Stimulated activated CD8-positive, alpha-beta memory T cell treated with anti-CD3 and anti-CD28 coated beads, Interleukin-12 subunit alpha, Interleukin-12 subunit beta, amount 100 ng/mL, for 4 hours (primary cell): ENCODE results near the gene RPS23.

ENCODE experiments used
- DNase-seq: peaks from one replicate; pipeline ENCODE4 v3.0.0-alpha.2; 2020; ENCODE audit warnings: low read depth

The RPS23 gene

GRCh38 chr5:82277987-82278710, at the start of gene RPS23:
RPS23 (minus strand) TSS chr5:82278354; CDS start chr5:82278323, 31 bp downstream.
- DNase-seq = peak; percentile 73

- DNase-seq = no peak
Measured at GRCh38 chr5:82327941-82328340, 49.8 kb upstream of the RPS23 start.

- no peak for DNase-seq
Measured at GRCh38 chr5:82325996-82326395, 47.8 kb upstream of the RPS23 start.

- DNase-seq = no peak
Measured at GRCh38 chr5:82325155-82325554, 47.0 kb upstream of the RPS23 start.

GRCh38 chr5:82320966-82321365, 42.8 kb upstream of the RPS23 start:
- no peak for DNase-seq

- DNase-seq = no peak
Measured at GRCh38 chr5:82319651-82320376, 41.7 kb upstream of the RPS23 start.

GRCh38 chr5:82319192-82319591, 41.0 kb upstream of the RPS23 start:
- no peak for DNase-seq

- DNase-seq = no peak
Measured at GRCh38 chr5:82314964-82315758, 37.0 kb upstream of the RPS23 start.

GRCh38 chr5:82313016-82313415, 34.9 kb upstream of the RPS23 start:
- DNase-seq = no peak

- no peak for DNase-seq
Measured at GRCh38 chr5:82312373-82312856, 34.3 kb upstream of the RPS23 start.

GRCh38 chr5:82309091-82309531, 31.0 kb upstream of the RPS23 start:
- no peak for DNase-seq

- no peak for DNase-seq
Measured at GRCh38 chr5:82308416-82308815, 30.3 kb upstream of the RPS23 start.

GRCh38 chr5:82307451-82307850, 29.3 kb upstream of the RPS23 start:
- DNase-seq = no peak

GRCh38 chr5:82306151-82306550, 28.0 kb upstream of the RPS23 start:
- no peak for DNase-seq

GRCh38 chr5:82301190-82301589, 23.0 kb upstream of the RPS23 start:
- no peak for DNase-seq

- DNase-seq = no peak
Measured at GRCh38 chr5:82298668-82299067, 20.5 kb upstream of the RPS23 start.

GRCh38 chr5:82297711-82298110, 19.6 kb upstream of the RPS23 start:
- DNase-seq = no peak

- DNase-seq = no peak
Measured at GRCh38 chr5:82296929-82297328, 18.8 kb upstream of the RPS23 start.

- no peak for DNase-seq
Measured at GRCh38 chr5:82295959-82296531, 17.9 kb upstream of the RPS23 start.

- DNase-seq = no peak
Measured at GRCh38 chr5:82295144-82295543, 17.0 kb upstream of the RPS23 start.

GRCh38 chr5:82291420-82291819, 13.3 kb upstream of the RPS23 start:
- DNase-seq = no peak

- no peak for DNase-seq
Measured at GRCh38 chr5:82290908-82291307, 12.8 kb upstream of the RPS23 start.
